OCI-M1 (cell line): ENCODE results near the gene HUS1.
"Not testable (repeated sequence)": the region's sequence is repeated elsewhere in the genome, so short reads cannot be mapped to it uniquely, and the experiment has no call there.

ENCODE experiments used
- DNase-seq: peaks from one replicate; lab custom pipeline; 2025; lab: John Stamatoyannopoulos, UW

HUS1 gene

DNA sequence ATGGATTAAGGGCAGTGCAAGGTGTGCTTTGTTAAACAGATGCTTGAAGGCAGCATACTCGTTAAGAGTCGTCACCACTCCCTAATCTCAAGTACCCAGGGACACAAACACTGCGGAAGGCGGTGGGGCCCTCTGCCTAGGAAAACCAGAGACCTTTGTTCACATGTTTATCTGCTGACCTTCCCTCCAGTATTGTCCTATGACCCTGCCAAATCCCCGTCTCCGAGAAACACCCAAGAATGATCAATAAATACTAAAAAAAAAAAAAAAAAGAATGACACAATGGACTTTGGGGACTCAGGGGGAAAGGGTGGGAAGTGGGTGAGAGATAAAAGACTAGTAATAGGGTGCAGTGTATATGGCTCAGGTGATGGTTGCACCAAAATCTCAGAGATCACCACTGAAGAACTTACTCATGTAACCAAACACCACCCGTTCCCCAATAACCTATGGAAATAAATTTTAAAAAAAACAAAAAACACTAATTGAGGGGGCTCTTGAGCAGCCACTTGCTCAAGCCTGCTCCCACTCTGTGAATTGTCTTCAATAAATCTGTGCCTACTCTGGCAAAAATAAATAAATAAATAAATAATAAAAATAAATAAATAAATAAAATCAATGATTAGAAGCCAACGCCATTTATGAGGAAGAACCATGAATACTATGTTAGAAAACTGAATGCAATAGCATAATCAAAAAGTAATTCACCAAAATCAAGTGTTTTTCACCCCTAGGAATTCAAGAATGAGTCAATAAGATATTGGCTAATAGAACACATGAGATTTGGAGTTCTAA lies 56.1 kb downstream of the HUS1 start:
- not testable (repeated sequence) for DNase-seq

- DNase-seq: not testable (repeated sequence)
Measured at GRCh38 chr7:47916514-47916913, 62.9 kb downstream of the HUS1 start.

DNA sequence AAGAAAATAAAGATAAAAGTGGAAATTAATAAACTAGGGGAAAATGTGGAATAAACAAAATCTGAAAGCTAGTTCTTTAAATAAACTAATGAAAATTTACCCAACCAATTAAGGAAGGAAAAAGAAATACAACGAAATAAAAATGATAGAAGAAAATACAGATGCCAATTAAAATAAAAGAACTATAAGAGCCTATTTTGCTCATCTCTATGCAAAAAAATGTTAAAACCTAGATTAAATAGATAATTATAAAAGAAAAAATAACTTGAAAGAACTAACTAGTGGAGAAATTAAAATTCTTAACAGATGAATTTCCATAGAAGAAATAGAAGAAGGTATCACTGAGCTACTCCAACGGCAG lies 63.8 kb downstream of the HUS1 start:
- no peak for DNase-seq

DNA sequence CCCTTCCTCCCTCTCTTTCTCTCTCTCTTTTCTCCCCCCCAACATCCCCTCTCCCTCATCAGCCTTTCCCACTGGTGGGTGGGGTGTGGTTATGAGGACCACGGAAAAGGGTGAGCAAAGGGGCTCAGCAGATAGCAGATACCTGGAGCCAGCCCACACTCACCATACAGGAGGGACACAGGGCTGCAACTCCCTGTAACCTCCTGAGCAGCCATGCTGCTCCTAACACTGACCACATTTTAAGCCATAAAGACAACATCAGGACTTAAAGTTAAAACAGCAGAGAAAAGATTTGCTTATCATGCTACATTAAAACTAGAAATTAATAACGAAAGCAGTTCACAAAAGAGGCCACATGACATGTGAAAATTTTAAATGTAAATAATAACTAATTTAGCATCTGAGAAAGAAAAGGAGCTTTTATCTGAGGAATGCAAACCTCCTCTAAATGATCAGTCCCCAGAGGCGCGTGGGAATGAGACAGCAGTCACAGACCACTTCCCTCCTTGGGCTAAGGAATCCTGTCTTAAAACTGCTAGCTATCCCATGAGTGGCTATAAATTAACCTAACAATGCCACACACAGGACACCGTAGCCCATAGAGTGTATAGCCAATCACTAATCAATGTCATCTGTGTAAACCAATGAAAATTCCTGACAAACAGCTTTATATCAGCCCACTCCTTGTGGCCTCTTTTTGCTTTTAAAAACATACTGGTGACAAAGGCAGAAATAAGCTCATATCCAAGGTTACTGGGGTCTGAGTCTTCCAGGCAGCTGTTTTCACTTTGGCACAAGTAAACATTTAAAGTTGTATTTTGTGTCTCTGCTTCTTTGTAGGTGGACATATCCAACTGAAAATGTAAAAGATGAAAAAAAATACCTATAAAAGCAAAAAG lies 64.4 kb downstream of the HUS1 start:
- no peak for DNase-seq
